SK-N-SH treated with all-trans-retinoic acid at 6 μM for 48 hours (cell line): ENCODE measurements around the gene GLYAT.

Experiments
- ATAC-seq: fragments of 200-7000 bp; cut with Tn5 transposase; 3 replicates; pipeline ENCODE4 v1.9.1; 2020; ENCODE audit warnings: mild to moderate bottlenecking, moderate library complexity
- ARNTL ChIP-seq: fragments of 450-650 bp; formaldehyde crosslinking; IDR thresholded peaks from 2 replicates; pipeline ENCODE4 v1.5.0; 2020; ENCODE audit warnings: low read depth, mild to moderate bottlenecking, moderate library complexity, borderline replicate concordance
- BACH2 ChIP-seq: fragments of 250-450 bp; sonication (Bioruptor Pico); IDR thresholded peaks from 2 replicates; pipeline ENCODE4 v1.9.0; 2021; ENCODE audit warnings: mild to moderate bottlenecking, borderline replicate concordance
- ESRRG ChIP-seq: fragments of 250-450 bp; sonication (Bioruptor Pico); IDR thresholded peaks from 2 replicates; pipeline ENCODE4 v1.6.1; 2021; ENCODE audit warnings: mild to moderate bottlenecking
- GLIS3 ChIP-seq: fragments of 250-450 bp; sonication (Bioruptor Pico); IDR thresholded peaks from 2 replicates; pipeline ENCODE4 v1.5.0; 2020; ENCODE audit warnings: mild to moderate bottlenecking, moderate library complexity
- ISL1 ChIP-seq: fragments of 250-450 bp; sonication (Bioruptor Pico); IDR thresholded peaks from 2 replicates; pipeline ENCODE4 v2.1.2; 2022; ENCODE audit warnings: mild to moderate bottlenecking, moderate library complexity
- OSR1 ChIP-seq: fragments of 250-450 bp; sonication (Bioruptor Pico); IDR thresholded peaks from 2 replicates; pipeline ENCODE4 v1.8.0; 2022; ENCODE audit warnings: moderate library complexity, mild to moderate bottlenecking, inconsistent platforms
- PPARA ChIP-seq: fragments of 250-450 bp; sonication (Bioruptor Pico); IDR thresholded peaks from 2 replicates; pipeline ENCODE4 v1.5.0; 2020; ENCODE audit warnings: mild to moderate bottlenecking, borderline replicate concordance
- RARB ChIP-seq: fragments of 250-450 bp; sonication (Bioruptor Pico); IDR thresholded peaks from 2 replicates; pipeline ENCODE4 v1.8.0; 2021; ENCODE audit warnings: mild to moderate bottlenecking, moderate library complexity
- TCF4 ChIP-seq: fragments of 250-450 bp; sonication (Bioruptor Pico); IDR thresholded peaks from 2 replicates; pipeline ENCODE4 v1.8.0; 2021; ENCODE audit warnings: mild to moderate bottlenecking, moderate library complexity, borderline replicate concordance
- TOX ChIP-seq: fragments of 250-450 bp; sonication (Bioruptor Pico); IDR thresholded peaks from 2 replicates; pipeline ENCODE4 v1.8.0; 2021; ENCODE audit warnings: mild to moderate bottlenecking, moderate library complexity, borderline replicate concordance
- ZC3H10 ChIP-seq: fragments of 250-450 bp; sonication (Bioruptor Pico); IDR thresholded peaks from 2 replicates; pipeline ENCODE4 v1.5.1; 2021; ENCODE audit warnings: mild to moderate bottlenecking, moderate library complexity
- ZNF565 ChIP-seq: fragments of 450-650 bp; formaldehyde crosslinking; conservative IDR thresholded peaks from 2 replicates; pipeline ENCODE4 v1.5.0; 2020; ENCODE audit warnings: low read depth, mild to moderate bottlenecking, moderate library complexity
- ZNF70 ChIP-seq: fragments of 450-650 bp; formaldehyde crosslinking; IDR thresholded peaks from 2 replicates; pipeline ENCODE4 v1.5.0; 2020; ENCODE audit warnings: mild to moderate bottlenecking, moderate library complexity
- ZNF8 ChIP-seq: fragments of 450-650 bp; formaldehyde crosslinking; IDR thresholded peaks from 2 replicates; pipeline ENCODE4 v1.5.0; 2020; ENCODE audit warnings: mild to moderate bottlenecking, moderate library complexity
- TF ChIP-seq, protein P1 (sequence below): fragments of 250-450 bp; sonication (Bioruptor Pico); IDR thresholded peaks from 2 replicates; pipeline ENCODE4 v1.5.0; 2020; ENCODE audit warnings: mild to moderate bottlenecking, moderate library complexity
- TF ChIP-seq, protein P2 (sequence below): fragments of 250-450 bp; sonication (Bioruptor Pico); IDR thresholded peaks from 2 replicates; pipeline ENCODE4 v1.8.0; 2020; ENCODE audit warnings: mild to moderate bottlenecking, moderate library complexity, borderline replicate concordance
- TF ChIP-seq, protein P3 (sequence below): fragments of 250-450 bp; sonication (Bioruptor Pico); IDR thresholded peaks from 2 replicates; pipeline ENCODE4 v1.5.1; 2020; ENCODE audit warnings: low read depth, mild to moderate bottlenecking, moderate library complexity

GLYAT gene

DNA sequence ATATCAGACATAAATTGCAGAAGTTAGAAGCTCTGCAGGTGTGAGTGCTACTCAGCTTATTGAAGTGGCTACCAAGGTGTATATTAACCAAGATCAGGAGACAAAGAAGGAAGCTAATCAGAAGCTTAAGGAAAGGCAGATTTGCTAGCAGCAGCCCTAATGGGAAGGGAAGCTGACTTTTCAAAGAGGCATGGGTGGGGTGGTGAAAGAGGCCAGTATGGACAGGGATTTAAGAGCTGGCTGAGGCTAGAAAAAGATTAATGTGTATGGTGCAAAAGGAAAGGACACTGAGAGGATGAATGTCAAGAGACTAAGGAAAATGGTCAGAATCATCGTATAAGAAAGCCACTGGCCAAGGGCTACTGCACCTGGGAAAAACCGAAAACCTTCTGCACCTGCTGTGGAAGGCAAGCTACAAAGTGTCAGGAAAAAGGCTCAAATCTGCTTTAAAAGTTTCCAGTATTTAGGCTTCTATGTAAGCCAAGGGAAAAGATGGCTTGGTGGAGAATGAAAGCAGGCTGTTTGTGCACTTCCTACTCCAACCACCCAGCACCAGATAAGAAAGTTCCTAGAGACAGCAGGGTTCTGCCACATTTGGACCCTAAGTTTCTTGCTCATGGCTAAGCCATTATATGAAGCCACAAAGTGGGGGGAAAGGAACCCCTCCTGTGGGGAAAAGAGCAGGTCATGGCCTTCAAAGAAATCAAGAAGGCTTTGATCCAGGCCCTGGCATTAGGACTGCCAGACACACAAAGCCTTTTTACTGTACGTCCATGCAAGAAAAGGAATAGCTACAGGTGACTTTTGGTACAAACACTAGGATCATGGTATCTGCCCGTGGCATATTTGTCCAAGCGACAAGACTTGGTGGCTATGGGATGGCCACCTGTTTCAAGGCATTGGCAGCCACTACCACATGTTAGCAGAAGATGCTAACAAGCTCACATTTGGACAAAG lies 40.9 kb upstream of the GLYAT start:
- no peak for ATAC-seq
- no peak for TF ChIP-seq ZNF8
- TF ChIP-seq PPARA: no peak
- no peak for TF ChIP-seq ESRRG (CRISPR knock-in tag)
- no peak for TF ChIP-seq ARNTL (CRISPR knock-in tag)
- TF ChIP-seq, protein P1, sequence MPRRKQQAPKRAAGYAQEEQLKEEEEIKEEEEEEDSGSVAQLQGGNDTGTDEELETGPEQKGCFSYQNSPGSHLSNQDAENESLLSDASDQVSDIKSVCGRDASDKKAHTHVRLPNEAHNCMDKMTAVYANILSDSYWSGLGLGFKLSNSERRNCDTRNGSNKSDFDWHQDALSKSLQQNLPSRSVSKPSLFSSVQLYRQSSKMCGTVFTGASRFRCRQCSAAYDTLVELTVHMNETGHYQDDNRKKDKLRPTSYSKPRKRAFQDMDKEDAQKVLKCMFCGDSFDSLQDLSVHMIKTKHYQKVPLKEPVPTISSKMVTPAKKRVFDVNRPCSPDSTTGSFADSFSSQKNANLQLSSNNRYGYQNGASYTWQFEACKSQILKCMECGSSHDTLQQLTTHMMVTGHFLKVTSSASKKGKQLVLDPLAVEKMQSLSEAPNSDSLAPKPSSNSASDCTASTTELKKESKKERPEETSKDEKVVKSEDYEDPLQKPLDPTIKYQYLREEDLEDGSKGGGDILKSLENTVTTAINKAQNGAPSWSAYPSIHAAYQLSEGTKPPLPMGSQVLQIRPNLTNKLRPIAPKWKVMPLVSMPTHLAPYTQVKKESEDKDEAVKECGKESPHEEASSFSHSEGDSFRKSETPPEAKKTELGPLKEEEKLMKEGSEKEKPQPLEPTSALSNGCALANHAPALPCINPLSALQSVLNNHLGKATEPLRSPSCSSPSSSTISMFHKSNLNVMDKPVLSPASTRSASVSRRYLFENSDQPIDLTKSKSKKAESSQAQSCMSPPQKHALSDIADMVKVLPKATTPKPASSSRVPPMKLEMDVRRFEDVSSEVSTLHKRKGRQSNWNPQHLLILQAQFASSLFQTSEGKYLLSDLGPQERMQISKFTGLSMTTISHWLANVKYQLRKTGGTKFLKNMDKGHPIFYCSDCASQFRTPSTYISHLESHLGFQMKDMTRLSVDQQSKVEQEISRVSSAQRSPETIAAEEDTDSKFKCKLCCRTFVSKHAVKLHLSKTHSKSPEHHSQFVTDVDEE (CRISPR knock-in tag): no peak
- TF ChIP-seq ZC3H10 (CRISPR knock-in tag): no peak
- TF ChIP-seq OSR1 (CRISPR knock-in tag): no peak
- TF ChIP-seq BACH2 (CRISPR knock-in tag): no peak
- TF ChIP-seq GLIS3 (CRISPR knock-in tag): no peak
- TF ChIP-seq, all 23 proteins: peak for 0

DNA sequence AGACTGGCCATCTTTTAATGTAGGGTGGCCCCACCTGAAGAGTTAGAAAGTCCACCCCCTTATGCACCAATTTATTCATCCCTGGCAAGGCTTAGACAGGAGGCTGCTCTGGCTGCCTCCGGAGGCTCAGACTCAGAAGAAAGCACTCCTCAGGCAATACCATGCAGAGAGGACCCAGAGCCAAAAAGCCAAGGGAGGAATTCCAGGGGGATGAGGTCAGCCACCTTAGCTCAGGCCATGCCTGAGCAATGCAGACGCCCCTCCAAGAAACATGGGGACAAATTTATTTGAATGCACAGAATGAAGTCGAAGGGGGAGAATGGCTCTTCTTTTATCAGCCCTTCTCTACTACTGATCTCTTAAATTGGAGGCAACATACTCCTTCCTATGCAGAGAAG lies 39.7 kb upstream of the GLYAT start:
- ATAC-seq: no peak
- TF ChIP-seq ZNF8: no peak
- TF ChIP-seq TCF4 (CRISPR knock-in tag): no peak
- TF ChIP-seq RARB: no peak
- TF ChIP-seq, protein P2, sequence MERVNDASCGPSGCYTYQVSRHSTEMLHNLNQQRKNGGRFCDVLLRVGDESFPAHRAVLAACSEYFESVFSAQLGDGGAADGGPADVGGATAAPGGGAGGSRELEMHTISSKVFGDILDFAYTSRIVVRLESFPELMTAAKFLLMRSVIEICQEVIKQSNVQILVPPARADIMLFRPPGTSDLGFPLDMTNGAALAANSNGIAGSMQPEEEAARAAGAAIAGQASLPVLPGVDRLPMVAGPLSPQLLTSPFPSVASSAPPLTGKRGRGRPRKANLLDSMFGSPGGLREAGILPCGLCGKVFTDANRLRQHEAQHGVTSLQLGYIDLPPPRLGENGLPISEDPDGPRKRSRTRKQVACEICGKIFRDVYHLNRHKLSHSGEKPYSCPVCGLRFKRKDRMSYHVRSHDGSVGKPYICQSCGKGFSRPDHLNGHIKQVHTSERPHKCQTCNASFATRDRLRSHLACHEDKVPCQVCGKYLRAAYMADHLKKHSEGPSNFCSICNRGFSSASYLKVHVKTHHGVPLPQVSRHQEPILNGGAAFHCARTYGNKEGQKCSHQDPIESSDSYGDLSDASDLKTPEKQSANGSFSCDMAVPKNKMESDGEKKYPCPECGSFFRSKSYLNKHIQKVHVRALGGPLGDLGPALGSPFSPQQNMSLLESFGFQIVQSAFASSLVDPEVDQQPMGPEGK (CRISPR knock-in tag): no peak

DNA sequence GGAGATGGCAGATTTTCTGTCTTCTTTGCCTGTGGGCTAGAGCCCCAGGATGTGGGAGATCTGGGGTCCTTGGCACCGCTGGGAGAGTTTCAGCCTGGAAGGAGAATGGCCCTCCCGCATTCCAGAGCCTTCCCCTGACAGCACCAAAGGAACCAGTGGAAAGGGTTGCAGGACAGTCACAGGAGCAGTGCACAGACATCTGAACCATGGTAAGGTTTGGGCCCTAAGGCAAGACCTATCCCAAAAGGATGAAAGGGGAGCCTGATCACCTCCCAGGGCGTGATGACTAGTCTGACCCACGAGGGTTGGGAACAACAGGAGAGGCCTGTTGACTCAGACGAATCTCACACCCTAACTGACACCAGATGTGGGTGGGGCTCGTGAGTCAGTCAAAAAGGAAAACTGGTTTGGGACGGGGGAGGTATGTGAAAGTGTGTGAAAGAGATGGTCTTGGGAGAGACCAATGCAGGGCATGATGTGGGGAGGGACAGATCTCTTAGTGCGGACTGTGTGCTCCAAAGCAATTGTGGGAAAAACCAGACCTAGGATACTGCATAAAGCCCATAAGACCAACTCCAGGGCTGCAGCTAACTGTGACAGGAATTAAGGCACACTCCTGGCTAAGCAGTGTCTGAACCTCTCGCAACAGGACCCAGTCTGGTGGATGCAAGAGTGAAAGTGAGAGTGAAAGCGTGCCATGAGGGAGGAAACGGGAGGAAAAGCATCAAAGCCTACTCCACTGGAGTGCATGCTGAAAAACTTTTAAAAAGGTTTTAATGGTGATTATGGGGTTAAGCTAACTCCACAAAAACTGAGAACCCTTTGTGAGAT lies 39.1 kb upstream of the GLYAT start:
- ATAC-seq: peak; percentile 27; the same call in 2 of the 3 replicates
- TF ChIP-seq TOX (CRISPR knock-in tag) (no peak), ZNF565 (no peak), ZNF8 (no peak)
- TF ChIP-seq, protein P3, sequence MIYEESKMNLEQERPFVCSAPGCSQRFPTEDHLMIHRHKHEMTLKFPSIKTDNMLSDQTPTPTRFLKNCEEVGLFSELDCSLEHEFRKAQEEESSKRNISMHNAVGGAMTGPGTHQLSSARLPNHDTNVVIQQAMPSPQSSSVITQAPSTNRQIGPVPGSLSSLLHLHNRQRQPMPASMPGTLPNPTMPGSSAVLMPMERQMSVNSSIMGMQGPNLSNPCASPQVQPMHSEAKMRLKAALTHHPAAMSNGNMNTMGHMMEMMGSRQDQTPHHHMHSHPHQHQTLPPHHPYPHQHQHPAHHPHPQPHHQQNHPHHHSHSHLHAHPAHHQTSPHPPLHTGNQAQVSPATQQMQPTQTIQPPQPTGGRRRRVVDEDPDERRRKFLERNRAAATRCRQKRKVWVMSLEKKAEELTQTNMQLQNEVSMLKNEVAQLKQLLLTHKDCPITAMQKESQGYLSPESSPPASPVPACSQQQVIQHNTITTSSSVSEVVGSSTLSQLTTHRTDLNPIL: no peak
- TF ChIP-seq, all 23 proteins: peak for 0

DNA sequence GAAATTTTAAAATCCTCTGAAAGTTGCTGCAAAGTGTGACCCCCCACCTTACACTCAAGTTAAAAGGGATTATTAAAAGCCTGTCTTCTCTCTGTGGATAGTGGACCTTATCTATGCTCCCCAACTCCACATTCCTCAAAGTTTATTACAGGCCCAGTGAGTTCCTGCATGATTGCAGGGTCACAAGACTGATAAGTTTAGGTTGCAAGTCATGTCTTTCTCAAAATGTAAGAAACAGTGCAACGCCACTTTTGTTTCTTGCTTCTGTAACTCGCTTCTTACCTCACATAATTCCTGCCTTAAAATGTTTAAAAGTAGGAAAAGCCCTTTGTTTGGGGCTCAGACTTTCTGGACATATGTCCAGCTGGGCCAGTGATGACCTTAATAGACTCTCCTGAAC lies 38.4 kb upstream of the GLYAT start:
- no peak for ATAC-seq
- TF ChIP-seq, protein P1 (CRISPR knock-in tag): no peak
- TF ChIP-seq ISL1 (CRISPR knock-in tag): no peak
- TF ChIP-seq PPARA: no peak
- TF ChIP-seq ZNF70: no peak
- TF ChIP-seq, protein P3: no peak
- no peak for TF ChIP-seq ESRRG (CRISPR knock-in tag)
